ENCODE measurements around the gene DST.

The DST gene

DNA sequence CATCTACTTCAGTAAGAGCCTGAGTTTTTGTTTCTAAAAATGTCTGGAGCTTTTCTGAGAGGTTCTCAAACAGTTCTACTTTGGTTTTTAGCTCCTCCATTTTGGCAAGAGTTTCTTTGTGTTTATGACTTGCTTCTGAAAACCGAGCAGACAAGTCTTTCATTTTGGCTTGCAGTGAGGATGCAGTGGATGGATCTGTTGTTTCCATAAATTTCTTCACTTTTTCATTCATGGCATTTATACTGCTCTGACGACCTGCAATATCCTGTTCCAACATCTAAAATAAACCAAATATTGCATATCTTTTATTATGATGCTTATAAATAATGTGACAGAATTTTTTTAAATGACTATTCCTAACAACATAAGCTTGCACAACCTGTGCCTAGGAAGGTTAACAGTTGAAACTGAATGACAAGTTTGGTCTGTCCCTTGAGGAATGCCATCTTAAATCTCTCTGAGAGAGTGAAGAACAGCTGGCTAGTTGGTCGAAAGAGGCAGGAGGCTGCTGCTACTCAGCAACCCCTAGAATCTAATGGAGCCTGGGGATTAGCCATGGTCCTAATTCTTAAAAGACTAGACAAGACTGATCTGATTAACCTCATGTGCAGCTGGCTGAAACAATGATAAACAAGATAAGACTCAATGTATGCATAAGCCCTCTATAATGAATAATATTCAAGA is 69.8 kb downstream of the DST start:
- Histone ChIP-seq H3K4me3 (ENCODE audit: low read length, poor library complexity, severe bottlenecking) (no peak overlapping the region), H3K36me3 (ENCODE audit: insufficient read depth, low read length) (no peaks in the 10 kb centered on the region; the same call in 1 of the 2 replicates), H3F3A (ENCODE audit: low read depth) (no peaks in the 10 kb centered on the region)

DNA sequence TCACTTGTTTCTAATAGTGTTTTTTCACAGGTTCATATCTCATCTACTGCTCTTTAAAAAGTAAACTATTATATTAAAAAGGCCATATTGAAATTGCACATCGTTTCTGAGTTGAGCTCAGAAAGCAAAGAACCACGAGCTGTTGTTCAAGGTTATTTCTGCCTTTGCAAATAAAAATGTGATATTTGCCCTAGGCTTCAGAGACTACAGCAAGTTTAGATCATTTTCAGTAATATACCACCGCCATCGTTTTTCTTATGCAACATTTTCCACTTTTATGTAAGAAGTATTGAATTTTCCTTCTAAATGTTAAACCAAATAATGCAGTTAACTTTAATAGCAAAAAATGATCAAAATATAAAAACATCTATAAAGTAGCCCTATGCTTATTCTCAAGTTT is 71.1 kb downstream of the DST start:
- Histone ChIP-seq H3K4me2 (ENCODE audit: low read depth, low read length, poor library complexity, severe bottlenecking) (no peak overlapping the region), H3F3A (ENCODE audit: low read depth) (no peaks in the 10 kb centered on the region), H3K9me3 (ENCODE audit: insufficient read depth, low read depth, low read length) (no peaks in the 10 kb centered on the region), H3K36me3 (ENCODE audit: insufficient read depth, low read length) (peaks cover 2% of the 10 kb centered on the region; the same call in 1 of the 2 replicates), H2AFZ (ENCODE audit: low read length) (no peak overlapping the region), H3K4me3 (ENCODE audit: low read length, poor library complexity, severe bottlenecking) (no peak overlapping the region), H3K27me3 (ENCODE audit: insufficient read depth, low read length, poor library complexity, severe bottlenecking) (no peaks in the 10 kb centered on the region), H4K20me1 (ENCODE audit: insufficient read depth, low read length, poor library complexity, severe bottlenecking) (no peaks in the 10 kb centered on the region), H3K9ac (ENCODE audit: low read depth, low read length, poor library complexity, severe bottlenecking) (no peak overlapping the region), H3K79me2 (ENCODE audit: insufficient read depth, low read length) (no peaks in the 10 kb centered on the region), H3K4me1 (ENCODE audit: insufficient read depth, low read length, poor library complexity, severe bottlenecking) (no peaks in the 10 kb centered on the region), H3K9me2 (replicated peaks; ENCODE audit: low read depth, low read length) (no peaks in the 10 kb centered on the region)
- TF ChIP-seq, protein P1, sequence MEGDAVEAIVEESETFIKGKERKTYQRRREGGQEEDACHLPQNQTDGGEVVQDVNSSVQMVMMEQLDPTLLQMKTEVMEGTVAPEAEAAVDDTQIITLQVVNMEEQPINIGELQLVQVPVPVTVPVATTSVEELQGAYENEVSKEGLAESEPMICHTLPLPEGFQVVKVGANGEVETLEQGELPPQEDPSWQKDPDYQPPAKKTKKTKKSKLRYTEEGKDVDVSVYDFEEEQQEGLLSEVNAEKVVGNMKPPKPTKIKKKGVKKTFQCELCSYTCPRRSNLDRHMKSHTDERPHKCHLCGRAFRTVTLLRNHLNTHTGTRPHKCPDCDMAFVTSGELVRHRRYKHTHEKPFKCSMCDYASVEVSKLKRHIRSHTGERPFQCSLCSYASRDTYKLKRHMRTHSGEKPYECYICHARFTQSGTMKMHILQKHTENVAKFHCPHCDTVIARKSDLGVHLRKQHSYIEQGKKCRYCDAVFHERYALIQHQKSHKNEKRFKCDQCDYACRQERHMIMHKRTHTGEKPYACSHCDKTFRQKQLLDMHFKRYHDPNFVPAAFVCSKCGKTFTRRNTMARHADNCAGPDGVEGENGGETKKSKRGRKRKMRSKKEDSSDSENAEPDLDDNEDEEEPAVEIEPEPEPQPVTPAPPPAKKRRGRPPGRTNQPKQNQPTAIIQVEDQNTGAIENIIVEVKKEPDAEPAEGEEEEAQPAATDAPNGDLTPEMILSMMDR (conservative IDR thresholded peaks at IDR 0.05; ENCODE audit: low read length), result no peak
- TF ChIP-seq EZH2phosphoT487 (IDR thresholded peaks at IDR 0.05; ENCODE audit: borderline replicate concordance), result no peak

More for the DNA sequence above, 69.8 kb downstream of the DST start:
- no peaks in the 10 kb centered on the region for H4K20me1 ChIP-seq (ENCODE audit: insufficient read depth, low read length, poor library complexity, severe bottlenecking)
- H3K27me3 ChIP-seq (ENCODE audit: insufficient read depth, low read length, poor library complexity, severe bottlenecking), result no peaks in the 10 kb centered on the region
- H3K79me2 ChIP-seq (ENCODE audit: insufficient read depth, low read length), result no peaks in the 10 kb centered on the region
- no peak overlapping the region for H3K9ac ChIP-seq (ENCODE audit: low read depth, low read length, poor library complexity, severe bottlenecking)
- no peak overlapping the region for H3K4me2 ChIP-seq (ENCODE audit: low read depth, low read length, poor library complexity, severe bottlenecking)
- TF ChIP-seq EZH2phosphoT487 (IDR thresholded peaks at IDR 0.05; ENCODE audit: borderline replicate concordance), result no peak
- TF ChIP-seq, protein P1 (conservative IDR thresholded peaks at IDR 0.05; ENCODE audit: low read length), result no peak
- no peak overlapping the region for H2AFZ ChIP-seq (ENCODE audit: low read length)
- H3K9me2 ChIP-seq (replicated peaks; ENCODE audit: low read depth, low read length), result no peaks in the 10 kb centered on the region
- no peaks in the 10 kb centered on the region for H3K4me1 ChIP-seq (ENCODE audit: insufficient read depth, low read length, poor library complexity, severe bottlenecking)
- H3K9me3 ChIP-seq (ENCODE audit: insufficient read depth, low read depth, low read length), result no peaks in the 10 kb centered on the region

DNA sequence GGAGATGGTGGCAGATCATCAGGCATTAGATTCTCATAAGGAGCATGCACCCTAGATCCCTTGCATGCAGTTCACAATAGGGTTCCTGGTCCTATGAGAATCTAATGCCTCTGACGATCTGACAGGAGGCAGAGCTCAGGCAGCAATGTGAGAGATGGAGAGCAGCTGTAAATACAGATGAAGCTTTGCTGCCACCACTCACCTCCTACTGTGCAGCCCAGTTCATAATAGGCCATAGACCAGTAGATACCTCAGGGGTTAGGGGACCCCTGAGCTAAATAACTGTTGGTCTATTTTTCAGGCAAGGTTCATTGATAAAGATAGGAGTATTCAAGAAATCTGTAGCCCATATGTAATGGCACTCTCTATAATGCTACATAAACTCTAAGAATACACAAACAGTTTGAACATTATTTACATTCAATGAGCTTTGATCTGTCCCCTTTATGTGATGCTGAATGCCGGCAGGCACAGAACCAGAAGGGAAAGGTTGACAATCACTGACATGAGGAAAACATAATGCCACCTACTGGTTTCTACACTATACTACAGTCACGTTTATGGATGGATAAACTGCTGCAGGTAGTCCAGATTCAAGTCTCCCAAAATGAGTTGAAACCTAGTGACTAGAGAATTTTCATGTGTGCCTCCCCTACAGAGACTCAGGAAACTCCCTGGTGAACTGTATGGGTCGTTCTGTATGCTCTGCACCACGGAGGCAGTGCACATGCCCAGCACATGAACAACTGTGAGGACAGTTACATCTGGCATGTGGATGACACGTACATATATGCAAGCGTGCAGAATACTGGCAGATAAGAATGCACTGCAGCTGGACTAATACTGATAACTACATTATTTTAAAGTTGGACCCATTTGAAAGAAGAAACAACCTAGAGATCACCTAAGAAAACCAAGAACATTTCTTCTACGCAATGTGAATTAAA is 72.0 kb downstream of the DST start:
- peaks cover 4% of the 10 kb centered on the region; the same call in 1 of the 2 replicates for H3K36me3 ChIP-seq (ENCODE audit: insufficient read depth, low read length)
- no peak overlapping the region for H3K4me3 ChIP-seq (ENCODE audit: low read length, poor library complexity, severe bottlenecking)
- no peaks in the 10 kb centered on the region for H3K79me2 ChIP-seq (ENCODE audit: insufficient read depth, low read length)
- no peaks in the 10 kb centered on the region for H3K9me2 ChIP-seq (replicated peaks; ENCODE audit: low read depth, low read length)
- no peaks in the 10 kb centered on the region for H3F3A ChIP-seq (ENCODE audit: low read depth)
- TF ChIP-seq EZH2phosphoT487 (IDR thresholded peaks at IDR 0.05; ENCODE audit: borderline replicate concordance), result no peak
- TF ChIP-seq, protein P1 (conservative IDR thresholded peaks at IDR 0.05; ENCODE audit: low read length), result peak; percentile 80
- no peaks in the 10 kb centered on the region for H3K27me3 ChIP-seq (ENCODE audit: insufficient read depth, low read length, poor library complexity, severe bottlenecking)
- no peaks in the 10 kb centered on the region for H3K4me1 ChIP-seq (ENCODE audit: insufficient read depth, low read length, poor library complexity, severe bottlenecking)
- H3K4me2 ChIP-seq (ENCODE audit: low read depth, low read length, poor library complexity, severe bottlenecking), result no peak overlapping the region
- no peak overlapping the region for H2AFZ ChIP-seq (ENCODE audit: low read length)
- no peak overlapping the region for H3K9ac ChIP-seq (ENCODE audit: low read depth, low read length, poor library complexity, severe bottlenecking)
- no peaks in the 10 kb centered on the region for H3K9me3 ChIP-seq (ENCODE audit: insufficient read depth, low read depth, low read length)
- H4K20me1 ChIP-seq (ENCODE audit: insufficient read depth, low read length, poor library complexity, severe bottlenecking), result no peaks in the 10 kb centered on the region

All from Loucy (cell line).